Liver (tissue), 9 donors: ENCODE results near the gene SPDYE4. TPM values are rescaled to one million over a fixed set of nuclear protein-coding genes. Genes with fewer than 3 reads are reported as not detected.

Experiments used
- DNase-seq: peaks from one replicate; pipeline ENCODE4 v3.0.0-alpha.2; 2017; ENCODE audit warnings: low spot score
- H3K27ac ChIP-seq, 2 donors: one replicate each; pipeline ENCODE4 v1.7.0; 2013; ENCODE audit warnings: inconsistent platforms in 2 of 2, low read length in 2 of 2, control low read depth in 1 of 2, low read depth in 1 of 2, mild to moderate bottlenecking in 1 of 2
- H3K27me3 ChIP-seq, 4 donors: one replicate each; pipeline versions ENCODE4 v1.6.1 to v1.7.0; 2013; ENCODE audit warnings: low read length in 3 of 4, inconsistent platforms in 1 of 4, mild to moderate bottlenecking in 1 of 4, moderate library complexity in 1 of 4; ENCODE audit not compliant: control insufficient read depth in 4 of 4, insufficient read depth in 4 of 4
- H3K36me3 ChIP-seq, 4 donors: one replicate each; pipeline versions ENCODE4 v1.6.1 to v1.7.0; 2013; ENCODE audit warnings: low read length in 3 of 4, mild to moderate bottlenecking in 3 of 4, low read depth in 1 of 4, moderate library complexity in 1 of 4; ENCODE audit not compliant: control insufficient read depth in 4 of 4, insufficient read depth in 3 of 4
- H3K4me1 ChIP-seq, 4 donors: one replicate each; pipeline versions ENCODE4 v1.6.1 to v1.7.0; 2013; ENCODE audit warnings: low read length in 3 of 4, mild to moderate bottlenecking in 3 of 4, moderate library complexity in 1 of 4; ENCODE audit not compliant: control insufficient read depth in 4 of 4, insufficient read depth in 4 of 4
- H3K4me3 ChIP-seq, 3 donors: one replicate each; pipeline versions ENCODE4 v1.6.1 to v1.7.0; 2013; ENCODE audit warnings: low read length in 3 of 3, control low read depth in 1 of 3, low read depth in 1 of 3, mild to moderate bottlenecking in 1 of 3
- H3K9ac ChIP-seq, 2 donors: one replicate each; pipeline ENCODE4 v1.7.0; 2013; ENCODE audit warnings: low read length in 2 of 2, mild to moderate bottlenecking in 2 of 2, moderate library complexity in 2 of 2, control low read depth in 1 of 2, low read depth in 1 of 2
- H3K9me3 ChIP-seq, 4 donors: one replicate each; pipeline versions ENCODE4 v1.6.1 to v1.7.0; 2013; ENCODE audit warnings: low read length in 3 of 4; ENCODE audit not compliant: control insufficient read depth in 4 of 4
- EGR1 ChIP-seq, 2 donors: IDR thresholded peaks; 2 replicates each; pipeline ENCODE4 v1.6.1; 2016 to 2018; ENCODE audit warnings: antibody characterized with exemption in 2 of 2, low read depth in 2 of 2
- FOXA1 ChIP-seq: IDR thresholded peaks from 2 replicates; pipeline ENCODE4 v1.6.1; 2016; ENCODE audit warnings: antibody characterized with exemption
- FOXA2 ChIP-seq: IDR thresholded peaks from 2 replicates; pipeline ENCODE4 v1.6.1; 2016; ENCODE audit warnings: antibody characterized with exemption
- GABPA ChIP-seq, 2 donors: IDR thresholded peaks in 1 of 2; conservative IDR thresholded peaks in 1 of 2; 2 replicates each; pipeline ENCODE4 v1.6.1; 2016; ENCODE audit warnings: antibody characterized with exemption in 2 of 2, mild to moderate bottlenecking in 1 of 2, moderate library complexity in 1 of 2
- HNF4A ChIP-seq, 2 donors: conservative IDR thresholded peaks; 2 replicates each; pipeline ENCODE4 v1.6.1; 2016; ENCODE audit warnings: antibody characterized with exemption in 2 of 2, mild to moderate bottlenecking in 2 of 2
- HNF4G ChIP-seq: IDR thresholded peaks from 2 replicates; pipeline ENCODE4 v1.6.1; 2016; ENCODE audit warnings: antibody characterized with exemption
- JUND ChIP-seq, 2 donors: IDR thresholded peaks; 2 replicates each; pipeline ENCODE4 v1.6.1; 2016; ENCODE audit warnings: antibody characterized with exemption in 2 of 2
- NR2F2 ChIP-seq: IDR thresholded peaks from 2 replicates; pipeline ENCODE4 v1.6.1; 2016; ENCODE audit warnings: antibody characterized with exemption
- RAD21 ChIP-seq, 2 donors: IDR thresholded peaks; 2 replicates each; pipeline ENCODE4 v1.6.1; 2016; ENCODE audit warnings: antibody characterized with exemption in 2 of 2, mild to moderate bottlenecking in 2 of 2
- RXRA ChIP-seq, 2 donors: IDR thresholded peaks; 2 replicates each; pipeline ENCODE4 v1.6.1; 2017 to 2018; ENCODE audit warnings: antibody characterized with exemption in 2 of 2, mild to moderate bottlenecking in 1 of 2
- SP1 ChIP-seq: IDR thresholded peaks from 2 replicates; pipeline ENCODE4 v1.6.1; 2018; ENCODE audit warnings: antibody characterized with exemption, mild to moderate bottlenecking
- TAF1 ChIP-seq: conservative IDR thresholded peaks from 2 replicates; pipeline ENCODE4 v1.6.1; 2016; ENCODE audit warnings: antibody characterized with exemption, mild to moderate bottlenecking
- YY1 ChIP-seq: IDR thresholded peaks from 2 replicates; pipeline ENCODE4 v1.6.1; 2016; ENCODE audit warnings: antibody characterized with exemption, mild to moderate bottlenecking
- WGBS: extraction: QIAGEN DNeasy Blood & Tissue Kit; methylation state at CpG from one replicate; pipeline ENCODE4 v1.1.7; 2013; 5-methylcytosine and 5-hydroxymethylcytosine counted together
- polyA plus RNA-seq, 2 donors: library from polyadenylated mRNA; stranded (reverse) in 1 of 2; unstranded in 1 of 2; fragments of 200-250 nt in 1 of 2; fragments of >200 nt in 1 of 2; fragmentation: Nextera tagmentation in 1 of 2; extraction: Ambion mirVana in 1 of 2; gene quantifications; one replicate each; pipeline versions ENCODE4 v1.2.1 to v1.2.3, GENCODE V29; 2013 to 2015
- total RNA-seq, 2 donors: library from RNA; depleted of rRNA; stranded (reverse); fragments of >200 nt; gene quantifications; one replicate each; pipeline ENCODE4 v1.2.3, GENCODE V29; 2014
- TF ChIP-seq, protein P1 (sequence below): IDR thresholded peaks from 2 replicates; pipeline ENCODE4 v1.6.1; 2016; ENCODE audit warnings: antibody characterized with exemption
- TF ChIP-seq, protein P2 (sequence below): IDR thresholded peaks from 2 replicates; pipeline ENCODE4 v1.6.1; 2016; ENCODE audit warnings: antibody characterized with exemption
- TF ChIP-seq, protein P3 (sequence below): IDR thresholded peaks from 2 replicates; pipeline ENCODE4 v1.6.1; 2016; ENCODE audit warnings: antibody characterized with exemption, mild to moderate bottlenecking
- TF ChIP-seq, protein P4 (sequence below): fragments of 150-350 bp; IDR thresholded peaks from 2 replicates; pipeline ENCODE4 v1.5.1; 2017; ENCODE audit warnings: improper control_type of control experiment, low read depth, low read length; ENCODE audit not compliant: missing input control
- TF ChIP-seq, protein P5 (sequence below): IDR thresholded peaks from 2 replicates; pipeline ENCODE4 v1.6.1; 2016; ENCODE audit warnings: antibody characterized with exemption
- donor health status: healthy.
- donor health status: healthy.
- donor health status: healthy.
- donor health status: healthy.
- donor health status: healthy.

Gene SPDYE4
- total and polyA plus RNA-seq, 4 donors = not detected

DNA sequence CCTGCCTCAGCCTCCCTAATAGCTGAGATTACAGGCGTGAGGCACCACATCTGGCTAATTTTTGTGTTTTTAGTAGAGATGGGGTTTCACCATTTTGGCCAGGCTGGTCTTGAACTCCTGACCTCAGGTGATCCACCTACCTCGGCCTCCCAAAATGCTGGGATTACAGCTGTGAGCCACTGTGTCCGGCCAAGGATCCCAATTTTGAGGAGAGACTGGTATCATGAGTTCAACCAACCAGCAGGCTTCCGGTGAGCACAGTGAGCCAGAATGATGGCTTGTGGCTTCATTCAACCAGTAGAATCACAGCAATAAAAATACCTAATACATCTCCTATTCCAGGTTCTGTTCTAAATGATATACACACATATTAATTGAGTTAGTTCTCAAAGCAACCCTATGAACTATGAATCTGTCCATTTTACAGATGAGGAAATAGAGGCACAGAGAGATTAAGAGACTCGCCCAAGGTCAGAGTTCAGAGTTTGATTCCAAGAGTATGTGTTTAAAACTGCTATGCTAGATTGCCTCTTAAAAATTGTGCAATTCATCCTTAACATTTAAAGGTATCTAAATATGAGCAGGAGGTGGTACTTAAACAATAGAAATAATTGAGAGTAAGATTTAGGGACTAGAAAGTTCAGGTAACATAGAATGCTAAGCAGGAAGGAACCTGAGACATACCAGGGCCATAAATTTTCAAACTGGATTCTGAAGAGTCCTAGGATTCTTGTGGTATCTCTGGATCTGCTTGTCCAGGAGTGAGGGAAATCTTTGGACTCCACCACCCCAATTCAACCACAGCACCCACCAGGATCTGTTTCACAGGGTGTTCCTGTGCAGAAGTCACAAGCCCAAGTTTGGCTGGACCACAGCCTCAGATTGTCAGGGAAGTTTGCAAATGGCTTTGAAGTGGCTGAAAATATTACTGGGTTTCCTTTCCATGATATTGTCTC is 38.8 kb downstream of the SPDYE4 start:
- H3K9me3 ChIP-seq = no peaks in the 10 kb centered on the region
- H3K27me3 ChIP-seq = no peaks in the 10 kb centered on the region
- H3K36me3 ChIP-seq = no peaks in the 10 kb centered on the region
- no peak for DNase-seq
- no peak overlapping the region for H3K4me3 ChIP-seq
- WGBS = 86% methylated on average over 5 of the region's 5 CpGs
- TF ChIP-seq FOXA1 = no peak
- no peak for TF ChIP-seq SP1
- TF ChIP-seq YY1 = no peak
- no peak for TF ChIP-seq JUND (IDR thresholded peaks at IDR 0.05)
- TF ChIP-seq, protein P1, sequence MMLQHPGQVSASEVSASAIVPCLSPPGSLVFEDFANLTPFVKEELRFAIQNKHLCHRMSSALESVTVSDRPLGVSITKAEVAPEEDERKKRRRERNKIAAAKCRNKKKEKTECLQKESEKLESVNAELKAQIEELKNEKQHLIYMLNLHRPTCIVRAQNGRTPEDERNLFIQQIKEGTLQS = no peak
- TF ChIP-seq, protein P2, sequence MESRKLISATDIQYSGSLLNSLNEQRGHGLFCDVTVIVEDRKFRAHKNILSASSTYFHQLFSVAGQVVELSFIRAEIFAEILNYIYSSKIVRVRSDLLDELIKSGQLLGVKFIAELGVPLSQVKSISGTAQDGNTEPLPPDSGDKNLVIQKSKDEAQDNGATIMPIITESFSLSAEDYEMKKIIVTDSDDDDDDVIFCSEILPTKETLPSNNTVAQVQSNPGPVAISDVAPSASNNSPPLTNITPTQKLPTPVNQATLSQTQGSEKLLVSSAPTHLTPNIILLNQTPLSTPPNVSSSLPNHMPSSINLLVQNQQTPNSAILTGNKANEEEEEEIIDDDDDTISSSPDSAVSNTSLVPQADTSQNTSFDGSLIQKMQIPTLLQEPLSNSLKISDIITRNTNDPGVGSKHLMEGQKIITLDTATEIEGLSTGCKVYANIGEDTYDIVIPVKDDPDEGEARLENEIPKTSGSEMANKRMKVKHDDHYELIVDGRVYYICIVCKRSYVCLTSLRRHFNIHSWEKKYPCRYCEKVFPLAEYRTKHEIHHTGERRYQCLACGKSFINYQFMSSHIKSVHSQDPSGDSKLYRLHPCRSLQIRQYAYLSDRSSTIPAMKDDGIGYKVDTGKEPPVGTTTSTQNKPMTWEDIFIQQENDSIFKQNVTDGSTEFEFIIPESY = no peak
- TF ChIP-seq, protein P3, sequence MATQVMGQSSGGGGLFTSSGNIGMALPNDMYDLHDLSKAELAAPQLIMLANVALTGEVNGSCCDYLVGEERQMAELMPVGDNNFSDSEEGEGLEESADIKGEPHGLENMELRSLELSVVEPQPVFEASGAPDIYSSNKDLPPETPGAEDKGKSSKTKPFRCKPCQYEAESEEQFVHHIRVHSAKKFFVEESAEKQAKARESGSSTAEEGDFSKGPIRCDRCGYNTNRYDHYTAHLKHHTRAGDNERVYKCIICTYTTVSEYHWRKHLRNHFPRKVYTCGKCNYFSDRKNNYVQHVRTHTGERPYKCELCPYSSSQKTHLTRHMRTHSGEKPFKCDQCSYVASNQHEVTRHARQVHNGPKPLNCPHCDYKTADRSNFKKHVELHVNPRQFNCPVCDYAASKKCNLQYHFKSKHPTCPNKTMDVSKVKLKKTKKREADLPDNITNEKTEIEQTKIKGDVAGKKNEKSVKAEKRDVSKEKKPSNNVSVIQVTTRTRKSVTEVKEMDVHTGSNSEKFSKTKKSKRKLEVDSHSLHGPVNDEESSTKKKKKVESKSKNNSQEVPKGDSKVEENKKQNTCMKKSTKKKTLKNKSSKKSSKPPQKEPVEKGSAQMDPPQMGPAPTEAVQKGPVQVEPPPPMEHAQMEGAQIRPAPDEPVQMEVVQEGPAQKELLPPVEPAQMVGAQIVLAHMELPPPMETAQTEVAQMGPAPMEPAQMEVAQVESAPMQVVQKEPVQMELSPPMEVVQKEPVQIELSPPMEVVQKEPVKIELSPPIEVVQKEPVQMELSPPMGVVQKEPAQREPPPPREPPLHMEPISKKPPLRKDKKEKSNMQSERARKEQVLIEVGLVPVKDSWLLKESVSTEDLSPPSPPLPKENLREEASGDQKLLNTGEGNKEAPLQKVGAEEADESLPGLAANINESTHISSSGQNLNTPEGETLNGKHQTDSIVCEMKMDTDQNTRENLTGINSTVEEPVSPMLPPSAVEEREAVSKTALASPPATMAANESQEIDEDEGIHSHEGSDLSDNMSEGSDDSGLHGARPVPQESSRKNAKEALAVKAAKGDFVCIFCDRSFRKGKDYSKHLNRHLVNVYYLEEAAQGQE = no peak
- TF ChIP-seq, protein P4, sequence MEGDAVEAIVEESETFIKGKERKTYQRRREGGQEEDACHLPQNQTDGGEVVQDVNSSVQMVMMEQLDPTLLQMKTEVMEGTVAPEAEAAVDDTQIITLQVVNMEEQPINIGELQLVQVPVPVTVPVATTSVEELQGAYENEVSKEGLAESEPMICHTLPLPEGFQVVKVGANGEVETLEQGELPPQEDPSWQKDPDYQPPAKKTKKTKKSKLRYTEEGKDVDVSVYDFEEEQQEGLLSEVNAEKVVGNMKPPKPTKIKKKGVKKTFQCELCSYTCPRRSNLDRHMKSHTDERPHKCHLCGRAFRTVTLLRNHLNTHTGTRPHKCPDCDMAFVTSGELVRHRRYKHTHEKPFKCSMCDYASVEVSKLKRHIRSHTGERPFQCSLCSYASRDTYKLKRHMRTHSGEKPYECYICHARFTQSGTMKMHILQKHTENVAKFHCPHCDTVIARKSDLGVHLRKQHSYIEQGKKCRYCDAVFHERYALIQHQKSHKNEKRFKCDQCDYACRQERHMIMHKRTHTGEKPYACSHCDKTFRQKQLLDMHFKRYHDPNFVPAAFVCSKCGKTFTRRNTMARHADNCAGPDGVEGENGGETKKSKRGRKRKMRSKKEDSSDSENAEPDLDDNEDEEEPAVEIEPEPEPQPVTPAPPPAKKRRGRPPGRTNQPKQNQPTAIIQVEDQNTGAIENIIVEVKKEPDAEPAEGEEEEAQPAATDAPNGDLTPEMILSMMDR = no peak
- no peak for TF ChIP-seq TAF1
- no peak for TF ChIP-seq HNF4A (conservative IDR thresholded peaks at IDR 0.05)
- TF ChIP-seq EGR1 (IDR thresholded peaks at IDR 0.05; ENCODE audit: low read depth in 2 of 2) = no peak
- no peak for TF ChIP-seq GABPA (IDR thresholded peaks at IDR 0.05 in 1 of 2, conservative IDR thresholded peaks at IDR 0.05 in 1 of 2)
- no peak for TF ChIP-seq RXRA (IDR thresholded peaks at IDR 0.05)
- TF ChIP-seq RAD21 (IDR thresholded peaks at IDR 0.05) = no peak
- TF ChIP-seq FOXA2 = no peak
- TF ChIP-seq HNF4G = no peak
- TF ChIP-seq, protein P5, sequence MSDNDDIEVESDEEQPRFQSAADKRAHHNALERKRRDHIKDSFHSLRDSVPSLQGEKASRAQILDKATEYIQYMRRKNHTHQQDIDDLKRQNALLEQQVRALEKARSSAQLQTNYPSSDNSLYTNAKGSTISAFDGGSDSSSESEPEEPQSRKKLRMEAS = no peak
- TF ChIP-seq NR2F2 = no peak
- H3K9ac ChIP-seq = no peak overlapping the region
- H3K27ac ChIP-seq = no peak overlapping the region
- H3K4me1 ChIP-seq = peaks cover 0 to 2% (median under 1%) of the 10 kb centered on the region in 4 donors
